BLaER1 treated with 17β-estradiol and CSF1 and Interleukin-3, amounts not matched to agents 10 nM and 100 nM (cell line): Measurements from ENCODE around the gene SYCP2.

Experiments
- H3K27ac ChIP-seq, 11 experiments: shearing (Covaris generic); formaldehyde crosslinking; 2 replicates each; pipeline ENCODE4 v1.8.1; 2022
- H3K27me3 ChIP-seq, 11 experiments: shearing (Covaris generic); formaldehyde crosslinking; 2 replicates each; pipeline ENCODE4 v1.8.1; 2022
- H3K36me3 ChIP-seq, 11 experiments: shearing (Covaris generic); formaldehyde crosslinking; 2 replicates each; pipeline ENCODE4 v1.8.1; 2022
- H3K4me1 ChIP-seq, 10 experiments: shearing (Covaris generic); formaldehyde crosslinking; 2 replicates each; pipeline ENCODE4 v1.8.1; 2022
- H3K4me2 ChIP-seq, 11 experiments: shearing (Covaris generic); formaldehyde crosslinking; 2 replicates each; pipeline ENCODE4 v1.8.1; 2022
- H3K4me3 ChIP-seq, 10 experiments: shearing (Covaris generic); formaldehyde crosslinking; 2 replicates each; pipeline ENCODE4 v1.8.1; 2022
- H3K9ac ChIP-seq, 11 experiments: shearing (Covaris generic); formaldehyde crosslinking; 2 replicates each; pipeline ENCODE4 v1.8.1; 2022
- H3K9me3 ChIP-seq, 11 experiments: shearing (Covaris generic); formaldehyde crosslinking; replicated peaks in 1 of 11; 2 replicates each; pipeline ENCODE4 v1.8.1; 2022
- H4K20me1 ChIP-seq, 11 experiments: shearing (Covaris generic); formaldehyde crosslinking; 2 replicates each; pipeline ENCODE4 v1.8.1; 2022
- Cebpa-rat ChIP-seq, 11 experiments: shearing (Covaris generic); IDR thresholded peaks; 2 replicates each; pipeline ENCODE4 v1.8.1; 2022

Gene SYCP2

DNA sequence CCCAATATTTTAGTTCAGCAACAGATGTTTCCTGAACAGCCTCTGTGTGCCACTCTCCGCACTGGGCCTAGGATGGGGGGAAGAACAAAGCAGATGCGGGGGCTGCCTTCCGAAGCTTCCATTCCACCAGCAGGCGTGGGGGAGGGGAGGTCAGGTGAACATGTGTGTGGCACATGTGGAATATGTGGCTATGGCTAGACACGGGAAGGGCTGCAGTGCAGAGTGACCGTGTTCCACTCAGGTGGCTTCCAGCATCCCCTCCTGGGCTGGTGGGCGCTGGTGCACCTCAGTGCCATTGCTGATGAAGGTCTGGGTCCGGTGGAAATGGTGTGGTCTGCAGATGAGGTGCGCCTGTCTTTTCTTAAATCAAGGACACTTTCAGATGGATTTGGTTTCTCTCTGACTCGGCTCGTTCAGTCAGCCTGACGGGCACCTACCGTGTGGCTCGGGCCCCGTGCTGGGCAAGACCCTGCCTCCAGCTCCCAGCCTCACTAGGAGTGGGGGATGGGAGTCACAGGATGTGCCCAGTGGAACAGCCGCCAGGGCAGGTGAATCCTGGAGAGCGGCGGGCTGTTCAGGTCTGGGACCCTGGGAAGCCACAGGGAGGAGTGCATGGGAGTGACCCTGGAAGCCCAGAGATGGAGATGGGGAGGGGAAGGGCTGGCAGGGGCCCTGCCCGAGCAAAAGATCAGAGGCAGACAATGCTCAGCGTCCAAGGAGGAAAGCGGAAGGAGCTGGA lies 111.0 kb downstream of the SYCP2 start:
- Histone ChIP-seq H3K4me1 (peaks cover 0 to 13% (median 4%) of the 10 kb centered on the region in 10 experiments; a peak in 8 of 20 replicates), H3K27ac (no peak overlapping the region), H3K4me3 (no peak overlapping the region), H3K27me3 (no peaks in the 10 kb centered on the region), H3K36me3 (peaks cover 0 to 95% (median 91%) of the 10 kb centered on the region in 11 experiments; a peak in 16 of 22 replicates), H3K9me3 (no peaks in the 10 kb centered on the region), H3K9ac (no peak overlapping the region), H4K20me1 (peaks cover 0 to 93% (median 20%) of the 10 kb centered on the region in 11 experiments; a peak in 14 of 22 replicates), H3K4me2 (no peak overlapping the region)
- no peak for TF ChIP-seq Cebpa-rat (IDR thresholded peaks at IDR 0.05)

DNA sequence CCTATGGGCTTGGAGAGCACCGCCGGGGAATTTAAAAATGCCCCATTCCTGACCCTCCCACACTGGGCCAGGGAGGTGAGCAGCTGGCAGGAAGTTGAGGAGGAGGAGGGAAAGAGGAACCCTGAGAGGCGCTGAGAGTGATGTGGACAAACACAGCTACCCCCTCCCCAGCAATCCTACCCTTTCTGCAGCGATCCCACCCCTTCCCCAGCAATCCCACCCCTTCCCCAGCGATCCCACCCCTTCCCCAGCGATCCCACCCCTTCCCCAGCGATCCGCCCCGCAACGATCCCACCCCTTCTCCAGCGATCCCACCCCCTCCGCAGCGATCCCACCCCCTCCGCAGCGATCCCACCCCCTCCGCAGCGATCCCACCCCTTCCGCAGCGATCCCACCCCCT lies 111.6 kb downstream of the SYCP2 start:
- H4K20me1 ChIP-seq = peaks cover 0 to 93% (median 14%) of the 10 kb centered on the region in 11 experiments; a peak in 14 of 22 replicates
- no peak overlapping the region for H3K4me2 ChIP-seq
- H3K27me3 ChIP-seq = no peaks in the 10 kb centered on the region
- no peak overlapping the region for H3K9ac ChIP-seq
- H3K9me3 ChIP-seq = no peaks in the 10 kb centered on the region
- H3K36me3 ChIP-seq = peaks cover 0 to 95% (median 91%) of the 10 kb centered on the region in 11 experiments; a peak in 16 of 22 replicates
- no peak for TF ChIP-seq Cebpa-rat (IDR thresholded peaks at IDR 0.05)
- peaks cover 0 to 8% (median 0%) of the 10 kb centered on the region in 10 experiments; a peak in 4 of 20 replicates for H3K4me1 ChIP-seq
- H3K27ac ChIP-seq = no peak overlapping the region
- no peak overlapping the region for H3K4me3 ChIP-seq

DNA sequence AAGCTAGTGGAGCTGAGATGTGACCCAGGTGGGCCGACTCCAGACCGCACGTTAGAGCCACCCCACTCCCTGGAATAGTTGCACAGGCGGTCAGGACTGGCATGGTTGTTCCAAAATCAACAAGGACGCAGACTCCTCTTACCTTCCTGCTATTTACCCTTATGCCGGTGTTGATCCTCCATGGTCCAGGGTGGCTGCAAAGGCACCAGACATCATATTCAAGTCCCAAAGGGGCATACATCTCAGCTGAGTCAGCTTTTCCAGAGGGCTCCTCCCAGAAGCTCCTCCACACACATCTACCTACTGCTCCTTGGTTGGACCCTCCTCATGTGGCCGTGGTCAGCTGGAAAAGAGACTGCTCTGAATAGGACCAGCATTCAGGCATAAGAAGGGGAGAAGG lies 112.2 kb downstream of the SYCP2 start:
- Histone ChIP-seq H3K9ac (no peak overlapping the region), H3K27me3 (no peaks in the 10 kb centered on the region), H3K36me3 (peaks cover 0 to 95% (median 91%) of the 10 kb centered on the region in 11 experiments; a peak in 16 of 22 replicates), H4K20me1 (peaks cover 0 to 93% (median 17%) of the 10 kb centered on the region in 11 experiments; a peak in 14 of 22 replicates), H3K4me1 (peaks cover 0 to 8% (median under 1%) of the 10 kb centered on the region in 10 experiments; a peak in 3 of 20 replicates), H3K4me3 (no peak overlapping the region), H3K4me2 (no peak overlapping the region), H3K27ac (no peak overlapping the region), H3K9me3 (no peaks in the 10 kb centered on the region)
- no peak for TF ChIP-seq Cebpa-rat (IDR thresholded peaks at IDR 0.05)

DNA sequence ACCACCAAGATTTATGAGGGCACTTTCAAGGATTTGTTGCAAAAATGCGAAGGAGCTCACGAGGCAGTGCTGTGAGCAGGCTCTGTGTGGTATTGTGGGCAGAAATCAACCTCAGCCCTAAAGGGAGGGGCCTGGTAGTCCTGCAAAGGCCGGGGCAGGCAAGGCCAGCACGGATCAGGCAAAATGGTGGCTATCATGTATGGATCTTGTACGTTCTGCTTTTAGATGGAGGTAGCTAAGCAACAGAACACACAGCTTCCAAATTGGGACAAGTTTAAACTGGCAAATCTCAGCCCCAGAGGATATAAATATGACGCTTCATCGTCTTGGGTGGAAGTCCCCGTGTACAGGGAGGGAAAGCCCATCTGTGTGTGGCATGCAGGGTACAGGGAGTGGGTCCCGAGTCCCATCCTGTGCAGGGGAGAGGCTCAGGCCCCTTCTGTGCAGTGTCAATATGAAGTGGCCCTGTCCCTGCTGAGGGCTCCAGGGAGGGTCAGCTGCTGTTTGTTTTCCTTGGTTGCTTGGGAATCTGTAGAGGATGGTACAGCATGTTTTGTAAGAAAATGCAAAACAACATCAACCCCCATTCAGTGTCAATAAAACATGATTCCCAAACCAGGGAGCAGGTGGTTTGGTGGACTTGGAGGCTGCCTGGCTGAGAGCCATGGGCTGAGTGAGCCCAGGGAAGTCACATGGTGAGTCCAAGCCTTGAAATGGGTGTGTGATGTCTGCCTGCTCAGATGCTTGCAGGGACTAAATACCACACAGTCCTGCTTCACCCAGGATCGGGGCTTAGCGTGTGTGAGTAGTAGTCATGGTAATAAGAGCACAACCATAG lies 113.0 kb downstream of the SYCP2 start:
- no peak overlapping the region for H3K4me2 ChIP-seq
- no peak overlapping the region for H3K4me3 ChIP-seq
- H3K4me1 ChIP-seq = peaks cover 0 to 14% (median 1%) of the 10 kb centered on the region in 10 experiments; a peak in 4 of 20 replicates
- no peak overlapping the region for H3K9ac ChIP-seq
- H3K36me3 ChIP-seq = peaks cover 0 to 95% (median 91%) of the 10 kb centered on the region in 11 experiments; a peak in 16 of 22 replicates
- H3K27me3 ChIP-seq = no peaks in the 10 kb centered on the region
- no peaks in the 10 kb centered on the region for H3K9me3 ChIP-seq
- H3K27ac ChIP-seq = no peak overlapping the region
- TF ChIP-seq Cebpa-rat (IDR thresholded peaks at IDR 0.05) = no peak
- peaks cover 0 to 94% (median 15%) of the 10 kb centered on the region in 11 experiments; a peak in 14 of 22 replicates for H4K20me1 ChIP-seq

DNA sequence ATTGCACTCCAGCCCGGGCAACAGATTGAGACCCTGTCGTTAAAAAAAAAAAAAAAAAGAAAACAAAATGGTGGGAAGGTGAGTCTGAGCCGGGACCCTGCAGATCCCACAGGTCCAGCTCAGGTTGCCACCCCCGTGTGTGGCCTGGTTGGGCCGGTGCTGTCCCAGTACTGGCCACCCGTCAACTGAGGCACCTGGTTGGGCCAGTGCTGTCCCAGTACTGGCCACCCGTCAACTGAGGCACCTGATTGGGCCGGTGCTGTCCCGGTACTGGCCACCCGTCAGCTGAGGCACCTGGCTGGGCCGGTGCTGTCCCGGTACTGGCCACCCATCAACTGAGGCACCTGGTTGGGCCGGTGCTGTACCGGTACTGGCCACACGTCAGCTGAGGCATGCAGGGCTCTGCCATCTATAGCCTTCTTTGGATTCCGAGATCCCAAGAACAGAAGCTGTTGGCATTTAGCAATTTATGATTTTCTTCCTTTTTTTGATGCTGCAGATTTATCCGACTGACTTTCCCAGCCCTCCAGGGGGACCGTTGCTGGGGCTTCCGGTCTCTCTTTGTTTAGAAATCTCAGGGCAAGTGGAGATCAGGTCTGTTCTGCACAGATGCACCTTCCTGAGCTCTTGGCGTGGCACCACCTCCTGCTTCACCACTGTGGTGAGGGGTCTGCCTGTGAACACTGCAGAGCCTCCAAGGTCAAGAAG lies 113.8 kb downstream of the SYCP2 start:
- H3K4me2 ChIP-seq = no peak overlapping the region
- no peak for TF ChIP-seq Cebpa-rat (IDR thresholded peaks at IDR 0.05)
- H3K4me3 ChIP-seq = no peak overlapping the region
- H4K20me1 ChIP-seq = peaks cover 0 to 94% (median 15%) of the 10 kb centered on the region in 11 experiments; a peak in 14 of 22 replicates
- H3K36me3 ChIP-seq = peaks cover 0 to 95% (median 91%) of the 10 kb centered on the region in 11 experiments; a peak in 16 of 22 replicates
- H3K4me1 ChIP-seq = peaks cover 0 to 14% (median under 1%) of the 10 kb centered on the region in 10 experiments; a peak in 3 of 20 replicates
- H3K9me3 ChIP-seq = no peaks in the 10 kb centered on the region
- H3K9ac ChIP-seq = no peak overlapping the region
- no peaks in the 10 kb centered on the region for H3K27me3 ChIP-seq
- H3K27ac ChIP-seq = no peak overlapping the region

DNA sequence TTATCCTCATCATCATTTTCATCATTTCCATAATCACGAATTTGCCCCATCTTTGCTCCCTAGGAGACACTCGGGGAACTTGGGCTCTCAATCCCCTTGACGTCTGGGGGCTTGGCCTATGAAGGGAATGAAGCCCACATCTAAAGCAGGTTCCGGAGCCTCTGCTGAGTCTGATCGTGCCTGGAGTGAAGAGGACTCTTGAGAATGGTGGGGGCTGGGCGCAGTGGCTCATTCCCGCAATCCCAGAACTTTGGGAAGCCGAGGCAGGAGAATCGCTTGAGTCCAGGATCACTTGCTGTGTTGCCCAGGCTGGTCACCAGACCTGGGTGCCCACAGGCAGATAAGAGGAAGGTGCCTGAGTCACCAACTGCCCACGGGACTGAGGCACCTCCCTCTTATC lies 114.5 kb downstream of the SYCP2 start:
- no peak for TF ChIP-seq Cebpa-rat (IDR thresholded peaks at IDR 0.05)
- peaks cover 0 to 14% (median 0%) of the 10 kb centered on the region in 10 experiments; a peak in 3 of 20 replicates for H3K4me1 ChIP-seq
- H3K9me3 ChIP-seq = no peaks in the 10 kb centered on the region
- no peak overlapping the region for H3K27ac ChIP-seq
- peaks cover 0 to 94% (median 19%) of the 10 kb centered on the region in 11 experiments; a peak in 14 of 22 replicates for H4K20me1 ChIP-seq
- H3K4me3 ChIP-seq = no peak overlapping the region
- H3K4me2 ChIP-seq = no peak overlapping the region
- H3K9ac ChIP-seq = no peak overlapping the region
- H3K27me3 ChIP-seq = no peaks in the 10 kb centered on the region
- H3K36me3 ChIP-seq = peaks cover 0 to 95% (median 91%) of the 10 kb centered on the region in 11 experiments; a peak in 16 of 22 replicates

DNA sequence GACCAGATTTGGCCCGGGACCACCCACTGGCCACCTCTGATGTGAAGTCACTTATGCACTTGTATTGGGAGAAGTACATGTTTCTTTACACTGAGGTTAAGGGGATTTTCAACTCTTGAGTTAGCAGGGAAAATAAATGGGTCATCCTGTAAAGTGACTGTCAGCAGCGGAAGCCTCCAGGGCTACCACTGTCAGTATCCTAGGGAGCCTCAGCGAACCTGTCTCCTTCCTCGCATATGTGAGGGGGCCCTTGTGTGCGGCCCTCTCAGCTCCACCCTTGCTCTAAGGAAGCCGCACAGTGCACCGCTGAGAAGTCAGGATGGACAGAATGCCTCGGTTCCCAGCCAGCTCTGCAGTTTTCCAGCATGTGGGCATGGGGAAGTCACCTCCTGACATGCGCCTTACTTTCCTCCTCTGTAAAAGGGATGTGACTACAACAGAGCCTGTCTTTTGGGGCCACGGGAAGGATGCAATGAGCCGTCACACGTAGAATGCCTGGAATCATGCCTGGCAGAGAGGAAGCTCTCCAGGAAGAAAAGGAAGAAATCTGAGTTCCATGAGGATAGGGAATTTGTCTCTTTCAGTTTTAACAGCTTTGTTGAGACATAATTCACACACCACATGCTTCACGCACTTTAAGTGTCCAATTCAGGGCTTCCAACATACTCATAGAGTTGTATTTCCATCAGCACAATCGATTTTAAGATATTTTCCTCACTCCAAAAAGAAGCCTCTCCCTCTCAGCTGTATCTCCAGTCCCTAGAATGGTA lies 115.4 kb downstream of the SYCP2 start:
- H3K4me1 ChIP-seq = peaks cover 0 to 14% (median 0%) of the 10 kb centered on the region in 10 experiments; a peak in 3 of 20 replicates
- no peaks in the 10 kb centered on the region for H3K27me3 ChIP-seq
- no peak for TF ChIP-seq Cebpa-rat (IDR thresholded peaks at IDR 0.05)
- no peak overlapping the region for H3K4me3 ChIP-seq
- H3K9ac ChIP-seq = no peak overlapping the region
- H3K4me2 ChIP-seq = no peak overlapping the region
- peaks cover 0 to 95% (median 91%) of the 10 kb centered on the region in 11 experiments; a peak in 16 of 22 replicates for H3K36me3 ChIP-seq
- peaks cover 0 to 94% (median 24%) of the 10 kb centered on the region in 11 experiments; a peak in 14 of 22 replicates for H4K20me1 ChIP-seq
- no peaks in the 10 kb centered on the region for H3K9me3 ChIP-seq
- no peak overlapping the region for H3K27ac ChIP-seq

DNA sequence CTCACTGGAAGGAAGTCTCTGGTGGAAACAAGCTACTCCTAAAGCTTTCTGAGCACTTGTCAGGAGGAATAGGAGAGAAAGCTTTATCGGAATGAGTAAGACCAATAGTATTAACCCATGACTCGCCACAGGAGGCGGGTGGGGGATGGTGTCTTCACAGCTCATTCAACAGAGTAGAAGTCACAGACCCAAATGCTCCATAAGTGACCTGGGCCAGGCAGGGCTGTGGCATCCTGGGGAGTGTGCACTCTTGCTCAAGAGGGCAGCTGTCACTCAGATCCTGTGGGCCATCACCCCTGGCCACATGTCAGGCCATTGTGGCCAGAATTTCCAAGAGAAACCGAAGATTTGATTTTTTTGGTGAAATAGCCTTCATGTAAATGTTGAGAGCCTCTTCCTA lies 116.0 kb downstream of the SYCP2 start:
- TF ChIP-seq Cebpa-rat (IDR thresholded peaks at IDR 0.05) = no peak
- no peak overlapping the region for H3K4me2 ChIP-seq
- H4K20me1 ChIP-seq = peaks cover 0 to 94% (median 23%) of the 10 kb centered on the region in 11 experiments; a peak in 15 of 22 replicates
- H3K4me1 ChIP-seq = peaks cover 0 to 14% (median 0%) of the 10 kb centered on the region in 10 experiments; a peak in 3 of 20 replicates
- no peak overlapping the region for H3K4me3 ChIP-seq
- H3K27ac ChIP-seq = no peak overlapping the region
- no peak overlapping the region for H3K9ac ChIP-seq
- H3K36me3 ChIP-seq = peaks cover 0 to 95% (median 91%) of the 10 kb centered on the region in 11 experiments; a peak in 16 of 22 replicates
- H3K27me3 ChIP-seq = no peaks in the 10 kb centered on the region
- H3K9me3 ChIP-seq = no peaks in the 10 kb centered on the region
